ENCODE data around the gene S1PR2. TPM values are rescaled to one million over a fixed set of nuclear protein-coding genes. Genes with fewer than 3 reads are reported as not detected.

S1PR2 gene
- total and polyA plus RNA-seq, 9 of the 15 experiments (the other 6 are each of a cell fraction or from before 2014, with no cell fraction given), result 1.5 to 3.9 (median 2.0) TPM

DNA sequence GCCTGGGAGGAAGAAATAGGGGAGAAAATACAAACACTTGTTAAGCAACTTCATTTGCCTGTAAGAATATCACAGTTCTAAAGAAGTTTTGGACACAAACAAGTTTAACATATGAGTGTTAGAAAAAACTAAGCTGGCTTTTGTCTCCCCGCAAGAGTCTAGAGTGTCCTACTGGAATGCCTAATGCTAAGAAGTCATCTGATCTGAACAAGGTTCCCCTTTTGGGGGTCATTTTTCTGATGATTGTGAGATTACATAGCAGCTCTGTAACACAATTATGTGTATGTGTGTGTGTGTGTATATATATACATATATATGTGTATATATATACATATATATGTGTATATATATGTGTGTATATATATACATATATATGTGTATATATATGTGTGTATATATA, 49.1 kb downstream of the S1PR2 start:
- intact Hi-C loops (cut with micrococcal nuclease), result no loop called here
- BruUV-seq (replicated peaks), result no TSS peak
- no peak for DNase-seq (ENCODE audit: extremely low read depth in 1 of 4, low spot score in 3 of 4)
- Histone ChIP-seq H3K4me2 (ENCODE audit: insufficient read depth, low read length) (no peak overlapping the region), H3K4me3 (no peak overlapping the region), H3K9me3 (replicated peaks; ENCODE audit: control insufficient read depth, insufficient read depth, low read depth, low read length) (no peaks in the 10 kb centered on the region), H3K27me3 (ENCODE audit: control insufficient read depth in 2 of 2, insufficient read depth in 2 of 2, low read length in 2 of 2) (no peaks in the 10 kb centered on the region), H4K20me1 (replicated peaks; ENCODE audit: control insufficient read depth, insufficient read depth, low read length) (peaks cover 14% of the 10 kb centered on the region), H2AFZ (ENCODE audit: low read depth, low read length) (no peak overlapping the region), H3K27ac (ENCODE audit: extremely low read depth, low read depth, low read length) (no peak overlapping the region), H3K36me3 (ENCODE audit: control insufficient read depth, insufficient read depth, low read length) (peaks cover 79% of the 10 kb centered on the region), H3K9me1 (ENCODE audit: control insufficient read depth, insufficient read depth, low read length) (no peaks in the 10 kb centered on the region), H3K9ac (ENCODE audit: insufficient read depth in 1 of 2, low read depth in 2 of 2, low read length in 2 of 2) (no peak overlapping the region), H3K79me2 (ENCODE audit: control insufficient read depth, insufficient read depth, low read length) (peaks cover 44% of the 10 kb centered on the region), H3K4me1 (replicated peaks in 1 of 2; ENCODE audit: control insufficient read depth in 2 of 2, insufficient read depth in 2 of 2, low read length in 2 of 2) (peaks cover 3 to 7% of the 10 kb centered on the region in 2 experiments; a peak in 3 of 5 replicates)
- 100% methylated on average over 1 of the region's 1 CpG for WGBS (ENCODE audit: insufficient coverage, low coverage, missing lambda C conversion rate)
- POLR2A ChIA-PET, result interaction anchor here (0.6 to 1.2 kb wide), 5 partner anchors 9 to 68 kb away, joined by 3 to 4 read pairs (median 3); no protein-coding TSS in a partner anchor
- TF ChIP-seq, protein P1, sequence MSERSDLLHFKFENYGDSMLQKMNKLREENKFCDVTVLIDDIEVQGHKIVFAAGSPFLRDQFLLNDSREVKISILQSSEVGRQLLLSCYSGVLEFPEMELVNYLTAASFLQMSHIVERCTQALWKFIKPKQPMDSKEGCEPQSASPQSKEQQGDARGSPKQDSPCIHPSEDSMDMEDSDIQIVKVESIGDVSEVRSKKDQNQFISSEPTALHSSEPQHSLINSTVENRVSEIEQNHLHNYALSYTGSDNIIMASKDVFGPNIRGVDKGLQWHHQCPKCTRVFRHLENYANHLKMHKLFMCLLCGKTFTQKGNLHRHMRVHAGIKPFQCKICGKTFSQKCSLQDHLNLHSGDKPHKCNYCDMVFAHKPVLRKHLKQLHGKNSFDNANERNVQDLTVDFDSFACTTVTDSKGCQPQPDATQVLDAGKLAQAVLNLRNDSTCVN (CRISPR knock-in tag; IDR thresholded peaks at IDR 0.05), result no peak
- no peak for TF ChIP-seq EP300 (IDR thresholded peaks at IDR 0.05; ENCODE audit: low read length)
- TF ChIP-seq ZNF134 (CRISPR knock-in tag; conservative IDR thresholded peaks at IDR 0.05), result no peak
- TF ChIP-seq GTF2E2 (tag; IDR thresholded peaks at IDR 0.05), result no peak
- TF ChIP-seq, protein P2, sequence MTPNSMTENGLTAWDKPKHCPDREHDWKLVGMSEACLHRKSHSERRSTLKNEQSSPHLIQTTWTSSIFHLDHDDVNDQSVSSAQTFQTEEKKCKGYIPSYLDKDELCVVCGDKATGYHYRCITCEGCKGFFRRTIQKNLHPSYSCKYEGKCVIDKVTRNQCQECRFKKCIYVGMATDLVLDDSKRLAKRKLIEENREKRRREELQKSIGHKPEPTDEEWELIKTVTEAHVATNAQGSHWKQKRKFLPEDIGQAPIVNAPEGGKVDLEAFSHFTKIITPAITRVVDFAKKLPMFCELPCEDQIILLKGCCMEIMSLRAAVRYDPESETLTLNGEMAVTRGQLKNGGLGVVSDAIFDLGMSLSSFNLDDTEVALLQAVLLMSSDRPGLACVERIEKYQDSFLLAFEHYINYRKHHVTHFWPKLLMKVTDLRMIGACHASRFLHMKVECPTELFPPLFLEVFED (CRISPR knock-in tag; conservative IDR thresholded peaks at IDR 0.05), result no peak
- no peak for TF ChIP-seq ILK (tag; IDR thresholded peaks at IDR 0.05; ENCODE audit: borderline replicate concordance, low read depth)
- TF ChIP-seq TCF7 (IDR thresholded peaks at IDR 0.05; ENCODE audit: borderline replicate concordance), result no peak
- TF ChIP-seq SP2 (IDR thresholded peaks at IDR 0.05; ENCODE audit: extremely low read depth, low read depth, low read length, poor library complexity, severe bottlenecking), result no peak
- TF ChIP-seq, protein P3, sequence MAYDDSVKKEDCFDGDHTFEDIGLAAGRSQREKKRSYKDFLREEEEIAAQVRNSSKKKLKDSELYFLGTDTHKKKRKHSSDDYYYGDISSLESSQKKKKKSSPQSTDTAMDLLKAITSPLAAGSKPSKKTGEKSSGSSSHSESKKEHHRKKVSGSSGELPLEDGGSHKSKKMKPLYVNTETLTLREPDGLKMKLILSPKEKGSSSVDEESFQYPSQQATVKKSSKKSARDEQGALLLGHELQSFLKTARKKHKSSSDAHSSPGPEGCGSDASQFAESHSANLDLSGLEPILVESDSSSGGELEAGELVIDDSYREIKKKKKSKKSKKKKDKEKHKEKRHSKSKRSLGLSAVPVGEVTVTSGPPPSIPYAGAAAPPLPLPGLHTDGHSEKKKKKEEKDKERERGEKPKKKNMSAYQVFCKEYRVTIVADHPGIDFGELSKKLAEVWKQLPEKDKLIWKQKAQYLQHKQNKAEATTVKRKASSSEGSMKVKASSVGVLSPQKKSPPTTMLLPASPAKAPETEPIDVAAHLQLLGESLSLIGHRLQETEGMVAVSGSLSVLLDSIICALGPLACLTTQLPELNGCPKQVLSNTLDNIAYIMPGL (CRISPR knock-in tag; IDR thresholded peaks at IDR 0.05), result no peak
- TF ChIP-seq, protein P4, sequence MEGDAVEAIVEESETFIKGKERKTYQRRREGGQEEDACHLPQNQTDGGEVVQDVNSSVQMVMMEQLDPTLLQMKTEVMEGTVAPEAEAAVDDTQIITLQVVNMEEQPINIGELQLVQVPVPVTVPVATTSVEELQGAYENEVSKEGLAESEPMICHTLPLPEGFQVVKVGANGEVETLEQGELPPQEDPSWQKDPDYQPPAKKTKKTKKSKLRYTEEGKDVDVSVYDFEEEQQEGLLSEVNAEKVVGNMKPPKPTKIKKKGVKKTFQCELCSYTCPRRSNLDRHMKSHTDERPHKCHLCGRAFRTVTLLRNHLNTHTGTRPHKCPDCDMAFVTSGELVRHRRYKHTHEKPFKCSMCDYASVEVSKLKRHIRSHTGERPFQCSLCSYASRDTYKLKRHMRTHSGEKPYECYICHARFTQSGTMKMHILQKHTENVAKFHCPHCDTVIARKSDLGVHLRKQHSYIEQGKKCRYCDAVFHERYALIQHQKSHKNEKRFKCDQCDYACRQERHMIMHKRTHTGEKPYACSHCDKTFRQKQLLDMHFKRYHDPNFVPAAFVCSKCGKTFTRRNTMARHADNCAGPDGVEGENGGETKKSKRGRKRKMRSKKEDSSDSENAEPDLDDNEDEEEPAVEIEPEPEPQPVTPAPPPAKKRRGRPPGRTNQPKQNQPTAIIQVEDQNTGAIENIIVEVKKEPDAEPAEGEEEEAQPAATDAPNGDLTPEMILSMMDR (IDR thresholded peaks at IDR 0.05 in 2 of 3, conservative IDR thresholded peaks at IDR 0.05 in 1 of 3; ENCODE audit: insufficient read depth in 2 of 3, low read depth in 1 of 3, low read length in 3 of 3), result no peak
- TF ChIP-seq C11orf30 (IDR thresholded peaks at IDR 0.05; ENCODE audit: low read depth), result no peak
- no peak for TF ChIP-seq MCM2 (IDR thresholded peaks at IDR 0.05; ENCODE audit: low read depth)
- no peak for TF ChIP-seq ZNF253 (CRISPR knock-in tag; conservative IDR thresholded peaks at IDR 0.05)
- no peak for TF ChIP-seq ZNF785 (CRISPR knock-in tag; IDR thresholded peaks at IDR 0.05)
- TF ChIP-seq ZFPM2 (CRISPR knock-in tag; IDR thresholded peaks at IDR 0.05), result no peak
- TF ChIP-seq MTA2 (IDR thresholded peaks at IDR 0.05; ENCODE audit: low read depth), result no peak
- no peak for TF ChIP-seq CREBBP (IDR thresholded peaks at IDR 0.05; ENCODE audit: low read depth, low read length)
- no peak for ATAC-seq
- CTCF ChIA-PET (ENCODE audit: low intra/inter-chr PET ratio), result no interaction called here
- no peak for FAIRE-seq
- in situ Hi-C loops (cut with MboI), result no loop called here

Data from K562 (cell line).